Renal cortical epithelial cell (primary cell): ENCODE data around the gene TOMM5. TPM values are rescaled to one million over a fixed set of nuclear protein-coding genes. Genes with fewer than 3 reads are reported as not detected.
"Not testable (repeated sequence)": the region's sequence is repeated elsewhere in the genome, so short reads cannot be mapped to it uniquely, and the experiment has no call there.

Experiments used
- DNase-seq: peaks from one replicate; pipeline ENCODE4 v3.0.0-alpha.2; 2011; ENCODE audit warnings: low read depth
- total RNA-seq: library from RNA; depleted of rRNA; stranded (reverse); fragments of >200 nt; gene quantifications from 2 replicates; pipeline ENCODE4 v1.2.3, GENCODE V29; 2014

TOMM5 gene
- total RNA-seq, 1 donor from 2014 or later: 97.5 TPM

GRCh38 chr9:37611961-37612360 lies 19.6 kb upstream of the TOMM5 start:
- no peak for DNase-seq

GRCh38 chr9:37611014-37611413 lies 18.6 kb upstream of the TOMM5 start:
- DNase-seq: no peak

GRCh38 chr9:37609735-37610397 lies 17.5 kb upstream of the TOMM5 start:
- no peak for DNase-seq

- no peak for DNase-seq
Observed at GRCh38 chr9:37608250-37608649, 15.9 kb upstream of the TOMM5 start.

GRCh38 chr9:37604296-37604695 lies 11.9 kb upstream of the TOMM5 start:
- no peak for DNase-seq

GRCh38 chr9:37602817-37603216 lies 10.4 kb upstream of the TOMM5 start:
- DNase-seq: peak; percentile 36

- not testable (repeated sequence) for DNase-seq
Observed at GRCh38 chr9:37602061-37602460, 9.7 kb upstream of the TOMM5 start.

- DNase-seq: no peak
Observed at GRCh38 chr9:37596504-37596903, 4.1 kb upstream of the TOMM5 start.

GRCh38 chr9:37593883-37594448 lies 1.6 kb upstream of the TOMM5 start:
- no peak for DNase-seq

GRCh38 chr9:37587521-37587920 lies 4.9 kb downstream of the TOMM5 start:
- no peak for DNase-seq

GRCh38 chr9:37583522-37584121 lies 8.8 kb downstream of the TOMM5 start:
- DNase-seq: no peak

- DNase-seq: peak; percentile 83
Observed at GRCh38 chr9:37582548-37583157, 9.7 kb downstream of the TOMM5 start.

- DNase-seq: peak; percentile 25
Observed at GRCh38 chr9:37575921-37576721, 16.3 kb downstream of the TOMM5 start, which contains the start of gene FBXO10. TSS of gene FBXO10 (minus strand) at chr9:37576380. CDS start at chr9:37541768, 34,612 bp downstream.

GRCh38 chr9:37575511-37575914 lies 16.9 kb downstream of the TOMM5 start:
- DNase-seq: no peak

GRCh38 chr9:37575001-37575400 lies 17.4 kb downstream of the TOMM5 start:
- no peak for DNase-seq

GRCh38 chr9:37574241-37574721 lies 18.1 kb downstream of the TOMM5 start:
- DNase-seq: no peak

GRCh38 chr9:37571282-37571681 lies 21.1 kb downstream of the TOMM5 start:
- no peak for DNase-seq

- no peak for DNase-seq
Observed at GRCh38 chr9:37566716-37567115, 25.7 kb downstream of the TOMM5 start.

GRCh38 chr9:37565661-37566618 lies 26.5 kb downstream of the TOMM5 start:
- DNase-seq: no peak

GRCh38 chr9:37564916-37565315 lies 27.5 kb downstream of the TOMM5 start:
- DNase-seq: no peak
